Caco-2 (cell line): ENCODE results near the gene SH3RF2. TPM values are rescaled to one million over a fixed set of nuclear protein-coding genes. Genes with fewer than 3 reads are reported as not detected.
A peak's percentile ranks its signal among the peaks of the same experiment; 100 is the strongest.

Experiments
- BruUV-seq: library from RNA; stranded (reverse); fragments of 400-500 nt; replicated peaks from 2 replicates; lab custom pipeline; 2021; lab: Mats Ljungman, UMichigan
- CTCF ChIA-PET: fragments of 300-600 bp; sonication (Branson Sonifier 250); formaldehyde crosslinking; loops from one replicate; lab custom pipeline; 2022; ENCODE audit warnings: antibody characterized with exemption; lab: Charles Lee
- POLR2A ChIA-PET: fragments of 300-600 bp; sonication (Branson Sonifier 250); formaldehyde crosslinking; loops from one replicate; lab custom pipeline; 2022; ENCODE audit warnings: antibody characterized with exemption; lab: Charles Lee
- DNase-seq, 2 experiments: peaks; one replicate each; pipeline versions ENCODE4 v3.0.0 to v3.0.0-alpha.2; 2020 to 2022
- H3K27me3 ChIP-seq: replicated peaks from 2 replicates; pipeline ENCODE4 v1.6.0; 2011; ENCODE audit warnings: low read length; ENCODE audit not compliant: control insufficient read depth, insufficient read depth
- H3K36me3 ChIP-seq: 2 replicates; pipeline ENCODE4 v1.5.1; 2011; ENCODE audit warnings: low read length; ENCODE audit not compliant: control insufficient read depth, insufficient read depth
- H3K4me1 ChIP-seq: fragments of 250-450 bp; sonication (Bioruptor Pico); 2 replicates; pipeline ENCODE4 v1.5.1; 2020; ENCODE audit warnings: mild to moderate bottlenecking
- H3K4me3 ChIP-seq: 2 replicates; pipeline ENCODE4 v1.5.1; 2011; ENCODE audit warnings: low read depth, mild to moderate bottlenecking, control low read depth, low read length
- H3K9me3 ChIP-seq: fragments of 250-450 bp; sonication (Bioruptor Pico); 2 replicates; pipeline ENCODE4 v1.5.1; 2020; ENCODE audit warnings: mild to moderate bottlenecking, moderate library complexity
- H3K27ac Mint-ChIP-seq: one replicate; pipeline ENCODE4 v1.8.0; 2022; ENCODE audit warnings: mixed read lengths; ENCODE audit not compliant: unreplicated experiment
- H3K27me3 Mint-ChIP-seq: one replicate; pipeline ENCODE4 v1.8.0; 2022; ENCODE audit warnings: mixed read lengths; ENCODE audit not compliant: insufficient read depth, unreplicated experiment
- H3K36me3 Mint-ChIP-seq: one replicate; pipeline ENCODE4 v1.8.0; 2022; ENCODE audit warnings: mild to moderate bottlenecking, mixed read lengths; ENCODE audit not compliant: insufficient read depth, unreplicated experiment
- H3K4me1 Mint-ChIP-seq: one replicate; pipeline ENCODE4 v1.8.0; 2022; ENCODE audit warnings: low read depth, mixed read lengths; ENCODE audit not compliant: unreplicated experiment
- H3K4me3 Mint-ChIP-seq: one replicate; pipeline ENCODE4 v1.8.0; 2022; ENCODE audit warnings: mild to moderate bottlenecking, moderate library complexity, mixed read lengths; ENCODE audit not compliant: unreplicated experiment
- H3K9me3 Mint-ChIP-seq: one replicate; pipeline ENCODE4 v1.8.0; 2022; ENCODE audit warnings: mixed read lengths; ENCODE audit not compliant: unreplicated experiment
- CTCF ChIP-seq, 2 experiments: fragments of 200-600 bp in 1 of 2; IDR thresholded peaks; 1 replicate in 1 of 2; 2 replicates in 1 of 2; pipeline versions ENCODE4 v1.5.1 to v1.8.0; 2011 to 2022; ENCODE audit warnings: antibody characterized with exemption in 1 of 2, control low read depth in 1 of 2, inconsistent platforms in 1 of 2, low read depth in 1 of 2, low read length in 1 of 2, mild to moderate bottlenecking in 1 of 2, moderate library complexity in 1 of 2; ENCODE audit not compliant: insufficient read depth in 1 of 2, severe bottlenecking in 1 of 2, unreplicated experiment in 1 of 2
- intact Hi-C: fragments of 100-400 bp; cut with micrococcal nuclease; formaldehyde crosslinking; loops from one replicate; pipeline ENCODE4 v1.10.0; 2022; ENCODE audit not compliant: unreplicated experiment
- total RNA-seq: library from RNA; stranded (reverse); gene quantifications from 2 replicates; pipeline ENCODE4 v1.2.3, GENCODE V29; 2022

SH3RF2 gene
- total RNA-seq, 1 experiment from 2014 or later: 49.4 TPM

- H3K27ac Mint-ChIP-seq: peak overlapping the region; percentile 10
- BruUV-seq: no TSS peak
- Histone ChIP-seq H3K4me3 (no peak overlapping the region), H3K4me1 (peaks cover 56% of the 10 kb centered on the region), H3K27me3 (no peaks in the 10 kb centered on the region), H3K9me3 (no peaks in the 10 kb centered on the region), H3K36me3 (no peaks in the 10 kb centered on the region)
- ChIA-PET CTCF (no interaction called here), POLR2A (no interaction called here)
- H3K36me3 Mint-ChIP-seq: peaks cover 50% of the 10 kb centered on the region
- peaks cover 33% of the 10 kb centered on the region for H3K4me1 Mint-ChIP-seq
- H3K27me3 Mint-ChIP-seq: no peaks in the 10 kb centered on the region
- H3K4me3 Mint-ChIP-seq: no peak overlapping the region
- DNase-seq: no peak
- intact Hi-C loops: no loop called here
- H3K9me3 Mint-ChIP-seq: no peaks in the 10 kb centered on the region
- TF ChIP-seq CTCF (IDR thresholded peaks at IDR 0.05; ENCODE audit: insufficient read depth in 1 of 2, low read depth in 1 of 2, low read length in 1 of 2, severe bottlenecking in 1 of 2, unreplicated experiment in 1 of 2): no peak
These were observed 29.4 kb downstream of the SH3RF2 start for GRCh38 chr5:145965804-145966203.

GRCh38 chr5:145967296-145967695 lies 30.9 kb downstream of the SH3RF2 start:
- POLR2A ChIA-PET: interaction anchor here (0.6 kb wide), 1 partner anchor 28 kb away, joined by 8 read pairs; no protein-coding TSS in a partner anchor
- no peak overlapping the region for H3K27ac Mint-ChIP-seq
- no peak for DNase-seq
- intact Hi-C loops: no loop called here
- H3K9me3 Mint-ChIP-seq: no peaks in the 10 kb centered on the region
- H3K9me3 ChIP-seq: no peaks in the 10 kb centered on the region
- peaks cover 45% of the 10 kb centered on the region for H3K36me3 Mint-ChIP-seq
- H3K27me3 ChIP-seq: no peaks in the 10 kb centered on the region
- no TSS peak for BruUV-seq
- peaks cover 52% of the 10 kb centered on the region for H3K4me1 ChIP-seq
- H3K36me3 ChIP-seq: no peaks in the 10 kb centered on the region
- CTCF ChIA-PET: interaction anchor here (0.6 kb wide), 1 partner anchor 457 kb away, joined by 3 read pairs; no protein-coding TSS in a partner anchor
- H3K27me3 Mint-ChIP-seq: no peaks in the 10 kb centered on the region
- H3K4me3 Mint-ChIP-seq: no peak overlapping the region
- peaks cover 22% of the 10 kb centered on the region for H3K4me1 Mint-ChIP-seq
- no peak overlapping the region for H3K4me3 ChIP-seq
- TF ChIP-seq CTCF (IDR thresholded peaks at IDR 0.05; ENCODE audit: insufficient read depth in 1 of 2, low read depth in 1 of 2, low read length in 1 of 2, severe bottlenecking in 1 of 2, unreplicated experiment in 1 of 2): no peak

DNA sequence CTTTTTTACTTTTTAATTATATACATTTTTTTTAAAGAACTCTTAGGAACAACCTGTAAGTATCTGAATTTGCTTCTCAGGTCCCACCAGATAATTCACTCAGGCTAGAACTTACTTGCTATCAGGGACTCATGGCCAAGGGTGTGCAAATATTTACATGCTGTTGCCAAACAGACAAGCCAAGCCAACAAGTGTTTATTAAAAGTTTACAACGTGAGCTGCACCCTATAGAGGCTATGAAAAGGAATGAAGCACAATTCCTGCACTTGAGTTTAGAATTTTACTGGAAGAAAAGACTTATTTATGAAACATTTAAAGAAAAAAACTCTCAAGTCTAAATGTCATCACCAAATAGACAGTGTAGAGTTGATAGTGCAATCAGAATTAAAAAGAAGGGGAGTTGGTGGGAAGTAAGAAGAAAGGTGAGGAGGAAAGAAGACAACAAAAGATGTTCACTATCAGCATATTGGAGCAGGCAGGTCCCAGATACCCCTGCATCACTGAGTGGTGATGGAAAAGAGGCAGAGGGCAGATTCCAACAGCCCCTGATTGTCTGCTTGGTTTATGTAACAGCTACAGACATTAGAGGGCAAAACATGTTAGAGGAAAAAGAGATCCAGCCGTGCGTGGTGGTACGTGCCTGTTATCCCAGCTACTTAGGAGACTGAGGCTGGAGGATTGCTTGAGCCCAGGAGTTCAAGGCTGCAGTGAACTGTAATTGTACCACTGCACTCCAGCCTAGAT lies 32.8 kb downstream of the SH3RF2 start:
- no peaks in the 10 kb centered on the region for H3K27me3 Mint-ChIP-seq
- H3K27ac Mint-ChIP-seq: no peak overlapping the region
- H3K36me3 ChIP-seq: 0 out of 2 replicates have a peak, but pooled peaks cover 3% of the 10 kb centered on the region
- H3K4me1 Mint-ChIP-seq: peaks cover 26% of the 10 kb centered on the region
- BruUV-seq: no TSS peak
- peaks cover 44% of the 10 kb centered on the region for H3K36me3 Mint-ChIP-seq
- H3K4me3 Mint-ChIP-seq: no peak overlapping the region
- intact Hi-C loops: no loop called here
- ChIA-PET CTCF (no interaction called here), POLR2A (no interaction called here)
- H3K9me3 ChIP-seq: no peaks in the 10 kb centered on the region
- no peak for TF ChIP-seq CTCF (IDR thresholded peaks at IDR 0.05; ENCODE audit: insufficient read depth in 1 of 2, low read depth in 1 of 2, low read length in 1 of 2, severe bottlenecking in 1 of 2, unreplicated experiment in 1 of 2)
- no peak overlapping the region for H3K4me3 ChIP-seq
- H3K4me1 ChIP-seq: peaks cover 60% of the 10 kb centered on the region
- peaks cover 4% of the 10 kb centered on the region for H3K9me3 Mint-ChIP-seq
- H3K27me3 ChIP-seq: no peaks in the 10 kb centered on the region
- DNase-seq: no peak
